NCI-H2171 treated with DMSO at 0.1 percent for 48 hours (cell line): ENCODE data around the gene UQCC3.
"Not testable (repeated sequence)": the region's sequence is repeated elsewhere in the genome, so short reads cannot be mapped to it uniquely, and the experiment has no call there.

ENCODE experiments used
- DNase-seq: peaks from one replicate; lab custom pipeline; 2025; lab: John Stamatoyannopoulos, UW

Gene UQCC3

GRCh38 chr11:62702246-62702645 is 30.8 kb downstream of the UQCC3 start:
- DNase-seq, result no peak

GRCh38 chr11:62703921-62704320 is 32.4 kb downstream of the UQCC3 start:
- DNase-seq, result not testable (repeated sequence)

GRCh38 chr11:62705413-62705812 is 33.9 kb downstream of the UQCC3 start:
- DNase-seq, result peak; percentile 51

GRCh38 chr11:62705880-62706849 is 34.7 kb downstream of the UQCC3 start:
- peak; percentile 97 for DNase-seq

- DNase-seq, result no peak
These were observed 35.4 kb downstream of the UQCC3 start for GRCh38 chr11:62706850-62707247.

GRCh38 chr11:62707277-62707861 is 35.9 kb downstream of the UQCC3 start, which contains the start of the genes BSCL2 and GNG3:
TSS of gene BSCL2 (minus strand) at chr11:62707424. CDS start at chr11:62707195, 229 bp downstream.
TSS of gene GNG3 (plus strand) at chr11:62707676. CDS start at chr11:62708296, 620 bp downstream.
- no peak for DNase-seq

GRCh38 chr11:62708392-62708791 is 36.9 kb downstream of the UQCC3 start:
- no peak for DNase-seq

- DNase-seq, result no peak
These were observed 37.3 kb downstream of the UQCC3 start for GRCh38 chr11:62708793-62709192.

- DNase-seq, result peak; percentile 99
These were observed 38.0 kb downstream of the UQCC3 start for GRCh38 chr11:62709247-62710000.

GRCh38 chr11:62710001-62710345 is 38.5 kb downstream of the UQCC3 start:
- DNase-seq, result no peak

GRCh38 chr11:62712276-62712812 is 40.9 kb downstream of the UQCC3 start:
- no peak for DNase-seq

- DNase-seq, result no peak
These were observed 41.4 kb downstream of the UQCC3 start for GRCh38 chr11:62712861-62713260.

GRCh38 chr11:62713343-62713742 is 41.9 kb downstream of the UQCC3 start:
- no peak for DNase-seq

GRCh38 chr11:62715150-62716130 is 44.0 kb downstream of the UQCC3 start:
- DNase-seq, result no peak

- DNase-seq, result no peak
These were observed 44.7 kb downstream of the UQCC3 start for GRCh38 chr11:62716206-62716605.

- DNase-seq, result no peak
These were observed 45.3 kb downstream of the UQCC3 start for GRCh38 chr11:62716816-62717215.

- no peak for DNase-seq
These were observed 48.0 kb downstream of the UQCC3 start for GRCh38 chr11:62719302-62719978.

- no peak for DNase-seq
These were observed 50.5 kb downstream of the UQCC3 start for GRCh38 chr11:62721994-62722393.
